GM23248 (cell line): Measurements from ENCODE around the gene COL26A1. TPM values are rescaled to one million over a fixed set of nuclear protein-coding genes. Genes with fewer than 3 reads are reported as not detected.

ENCODE experiments used
- DNase-seq: peaks from one replicate; pipeline ENCODE4 v3.0.0-alpha.2; 2015
- H2AFZ ChIP-seq: fragments of 200-600 bp; sonication (generic); 2 replicates; pipeline ENCODE4 v1.6.1; 2016; ENCODE audit warnings: antibody characterized with exemption
- H3F3A ChIP-seq: fragments of 200-600 bp; sonication (generic); 2 replicates; pipeline ENCODE4 v1.6.1; 2016; ENCODE audit warnings: mild to moderate bottlenecking, antibody characterized with exemption, mixed run types; ENCODE audit not compliant: insufficient read depth
- H3K27ac ChIP-seq: fragments of 200-600 bp; sonication (generic); 2 replicates; pipeline ENCODE4 v1.5.1; 2016; ENCODE audit warnings: mild to moderate bottlenecking
- H3K27me3 ChIP-seq: fragments of 200-600 bp; sonication (generic); replicated peaks from 2 replicates; pipeline ENCODE4 v1.6.1; 2016; ENCODE audit warnings: mild to moderate bottlenecking; ENCODE audit not compliant: insufficient read depth
- H3K36me3 ChIP-seq: fragments of 200-600 bp; sonication (generic); 2 replicates; pipeline ENCODE4 v1.6.1; 2016; ENCODE audit warnings: low read depth, mild to moderate bottlenecking
- H3K4me1 ChIP-seq: fragments of 200-600 bp; sonication (generic); 2 replicates; pipeline ENCODE4 v1.6.1; 2016; ENCODE audit warnings: mild to moderate bottlenecking; ENCODE audit not compliant: insufficient read depth
- H3K4me2 ChIP-seq: fragments of 200-600 bp; sonication (generic); one replicate; pipeline ENCODE4 v1.6.1; 2016; ENCODE audit warnings: mild to moderate bottlenecking; ENCODE audit not compliant: unreplicated experiment
- H3K4me3 ChIP-seq: fragments of 200-600 bp; sonication (generic); 2 replicates; pipeline ENCODE4 v1.5.1; 2016; ENCODE audit warnings: mild to moderate bottlenecking
- H3K79me2 ChIP-seq: fragments of 200-600 bp; sonication (generic); 2 replicates; pipeline ENCODE4 v1.6.1; 2016; ENCODE audit warnings: mild to moderate bottlenecking; ENCODE audit not compliant: insufficient read depth
- H3K9ac ChIP-seq: fragments of 200-600 bp; sonication (generic); 2 replicates; pipeline ENCODE4 v1.6.1; 2016; ENCODE audit warnings: mild to moderate bottlenecking
- H3K9me2 ChIP-seq: fragments of 200-600 bp; sonication (generic); 2 replicates; pipeline ENCODE4 v1.6.1; 2016; ENCODE audit warnings: mixed run types, mild to moderate bottlenecking, moderate library complexity; ENCODE audit not compliant: insufficient read depth
- H3K9me3 ChIP-seq: fragments of 200-600 bp; sonication (generic); one replicate; pipeline ENCODE4 v1.6.1; 2017; ENCODE audit warnings: low read depth
- H4K20me1 ChIP-seq: fragments of 200-600 bp; sonication (generic); 2 replicates; pipeline ENCODE4 v1.6.0; 2016; ENCODE audit not compliant: insufficient read depth
- EZH2 ChIP-seq: fragments of 200-600 bp; sonication (generic); IDR thresholded peaks from 2 replicates; pipeline ENCODE4 v1.6.1; 2018; ENCODE audit warnings: antibody characterized with exemption, mild to moderate bottlenecking; ENCODE audit not compliant: insufficient read depth, poor library complexity, severe bottlenecking
- EZH2phosphoT487 ChIP-seq: fragments of 200-600 bp; sonication (generic); IDR thresholded peaks from 2 replicates; pipeline ENCODE4 v1.6.1; 2018; ENCODE audit warnings: antibody characterized with exemption, moderate library complexity, mild to moderate bottlenecking, low read depth; ENCODE audit not compliant: insufficient read depth
- WGBS, 2 experiments: methylation state at CpG; one replicate each; pipeline ENCODE4 v1.1.6; 2015 to 2017; ENCODE audit warnings: low lambda C conversion rate in 2 of 2, low coverage in 1 of 2; ENCODE audit errors: missing lambda C conversion rate in 2 of 2; 5-methylcytosine and 5-hydroxymethylcytosine counted together
- in situ Hi-C: fragments of 300-500 bp; cut with MboI; formaldehyde crosslinking; loops from 2 replicates; pipeline ENCODE4 v1.15.0; 2020
- polyA plus RNA-seq: library from polyadenylated mRNA; unstranded; fragments of >200 nt; fragmentation: Nextera tagmentation; extraction: Ambion mirVana; gene quantifications from 2 replicates; pipeline ENCODE4 v1.2.1, GENCODE V29; 2016
- total RNA-seq: library from RNA; depleted of rRNA; stranded (reverse); fragments of >200 nt; shearing (Covaris generic); gene quantifications from 2 replicates; pipeline ENCODE4 v1.2.3, GENCODE V29; 2014

COL26A1 gene
- total and polyA plus RNA-seq, 2 experiments from 2014 or later = not detected

- TF ChIP-seq EZH2phosphoT487 (no peak), EZH2 (no peak)
- Histone ChIP-seq H3K9ac (no peak overlapping the region), H3K4me2 (no peak overlapping the region), H3K9me3 (no peaks in the 10 kb centered on the region), H3F3A (no peaks in the 10 kb centered on the region), H2AFZ (no peak overlapping the region), H4K20me1 (no peaks in the 10 kb centered on the region), H3K36me3 (no peaks in the 10 kb centered on the region), H3K27ac (no peak overlapping the region), H3K9me2 (no peaks in the 10 kb centered on the region), H3K4me1 (no peaks in the 10 kb centered on the region), H3K4me3 (no peak overlapping the region), H3K27me3 (peaks cover 23% of the 10 kb centered on the region), H3K79me2 (no peaks in the 10 kb centered on the region)
- no peak for DNase-seq
- in situ Hi-C loops = no loop called here
- WGBS, 2 experiments = 57 to 62% methylated on average over 5 of the region's 5 CpGs
Measured at GRCh38 chr7:101521430-101521925, 158.8 kb downstream of the COL26A1 start.

DNA sequence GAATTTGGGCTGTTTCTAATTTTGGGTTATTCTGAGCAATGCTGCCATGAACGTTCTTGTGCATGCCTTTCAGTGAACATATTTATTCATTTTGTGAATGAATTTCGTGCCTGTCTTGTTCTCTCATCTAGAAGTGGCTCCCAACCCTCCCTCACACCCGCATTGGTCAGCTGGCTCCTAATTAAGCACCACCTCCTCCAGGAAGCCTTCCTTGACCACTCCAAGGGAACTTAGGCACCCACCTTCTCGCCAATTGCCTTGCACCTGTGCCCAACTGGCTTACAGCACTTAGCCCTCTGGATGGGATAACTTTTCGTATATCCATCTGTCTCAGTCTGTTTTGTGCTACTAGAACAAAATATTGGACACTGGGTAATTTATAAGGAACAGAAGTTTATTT lies 159.3 kb downstream of the COL26A1 start:
- H4K20me1 ChIP-seq = no peaks in the 10 kb centered on the region
- H3K36me3 ChIP-seq = no peaks in the 10 kb centered on the region
- H3K9me3 ChIP-seq = no peaks in the 10 kb centered on the region
- no peak overlapping the region for H3K27ac ChIP-seq
- DNase-seq = no peak
- H3K27me3 ChIP-seq = peaks cover 21% of the 10 kb centered on the region
- WGBS, 2 experiments = 22 to 27% methylated on average over 5 of the region's 5 CpGs
- H3K9me2 ChIP-seq = no peaks in the 10 kb centered on the region
- TF ChIP-seq EZH2phosphoT487 (no peak), EZH2 (no peak)
- H3F3A ChIP-seq = no peaks in the 10 kb centered on the region
- H3K9ac ChIP-seq = no peak overlapping the region
- no peaks in the 10 kb centered on the region for H3K79me2 ChIP-seq
- H2AFZ ChIP-seq = no peak overlapping the region
- no peak overlapping the region for H3K4me2 ChIP-seq
- H3K4me1 ChIP-seq = no peaks in the 10 kb centered on the region
- in situ Hi-C loops = no loop called here
- H3K4me3 ChIP-seq = no peak overlapping the region

- peaks cover 29% of the 10 kb centered on the region for H3K27me3 ChIP-seq
- no peak overlapping the region for H2AFZ ChIP-seq
- H3K79me2 ChIP-seq = no peaks in the 10 kb centered on the region
- TF ChIP-seq EZH2phosphoT487 (no peak), EZH2 (no peak)
- H3K4me3 ChIP-seq = no peak overlapping the region
- H3K36me3 ChIP-seq = no peaks in the 10 kb centered on the region
- no peak for DNase-seq
- in situ Hi-C loops = no loop called here
- no peak overlapping the region for H3K27ac ChIP-seq
- no peaks in the 10 kb centered on the region for H3K9me3 ChIP-seq
- H3K4me2 ChIP-seq = no peak overlapping the region
- no peak overlapping the region for H3K9ac ChIP-seq
- H3K4me1 ChIP-seq = no peaks in the 10 kb centered on the region
- H3K9me2 ChIP-seq = no peaks in the 10 kb centered on the region
- no peaks in the 10 kb centered on the region for H3F3A ChIP-seq
- no peaks in the 10 kb centered on the region for H4K20me1 ChIP-seq
- WGBS, 2 experiments = 68 to 80% methylated on average over 13 of the region's 13 CpGs
Measured at GRCh38 chr7:101527844-101528667, 165.4 kb downstream of the COL26A1 start.

- 40 to 41% methylated on average over 4 of the region's 4 CpGs for WGBS, 2 experiments
- H3K4me1 ChIP-seq = no peaks in the 10 kb centered on the region
- no peak overlapping the region for H3K27ac ChIP-seq
- H3K9me3 ChIP-seq = no peaks in the 10 kb centered on the region
- no peak overlapping the region for H2AFZ ChIP-seq
- in situ Hi-C loops = no loop called here
- no peak for DNase-seq
- H3F3A ChIP-seq = no peaks in the 10 kb centered on the region
- no peak overlapping the region for H3K4me3 ChIP-seq
- TF ChIP-seq EZH2 = no peak
- TF ChIP-seq EZH2phosphoT487 = no peak
- H3K27me3 ChIP-seq = peaks cover 24% of the 10 kb centered on the region
- no peaks in the 10 kb centered on the region for H3K9me2 ChIP-seq
- no peak overlapping the region for H3K9ac ChIP-seq
- H4K20me1 ChIP-seq = no peaks in the 10 kb centered on the region
- no peaks in the 10 kb centered on the region for H3K79me2 ChIP-seq
- no peaks in the 10 kb centered on the region for H3K36me3 ChIP-seq
- no peak overlapping the region for H3K4me2 ChIP-seq
Measured at GRCh38 chr7:101529560-101529959, 166.9 kb downstream of the COL26A1 start.
